SH-SY5Y (cell line): Measurements from ENCODE around the gene GALNS.

Experiments used
- GATA2 ChIP-seq: IDR thresholded peaks from 2 replicates; pipeline ENCODE4 v1.6.1; 2011; ENCODE audit warnings: mild to moderate bottlenecking, low read depth, low read length
- GATA3 ChIP-seq: IDR thresholded peaks from 2 replicates; pipeline ENCODE4 v1.6.1; 2011; ENCODE audit warnings: low read depth, mild to moderate bottlenecking, low read length, moderate library complexity

The GALNS gene

GRCh38 chr16:88807626-88808453 lies 48.9 kb downstream of the GALNS start:
- TF ChIP-seq GATA3 (no peak), GATA2 (no peak)

GRCh38 chr16:88807142-88807625 lies 49.6 kb downstream of the GALNS start:
- no peak for TF ChIP-seq GATA2
- TF ChIP-seq GATA3, result no peak

- TF ChIP-seq GATA3 (no peak), GATA2 (no peak)
These were observed 50.1 kb downstream of the GALNS start for GRCh38 chr16:88806491-88807111.

- TF ChIP-seq GATA2 (no peak), GATA3 (no peak)
These were observed 50.8 kb downstream of the GALNS start for GRCh38 chr16:88805887-88806393.

- TF ChIP-seq GATA3 (no peak), GATA2 (no peak)
These were observed 51.4 kb downstream of the GALNS start for GRCh38 chr16:88805340-88805715.

GRCh38 chr16:88804552-88805339 lies 52.0 kb downstream of the GALNS start:
- TF ChIP-seq GATA2 (no peak), GATA3 (no peak)

- no peak for TF ChIP-seq GATA2
- no peak for TF ChIP-seq GATA3
These were observed 52.6 kb downstream of the GALNS start for GRCh38 chr16:88804173-88804551.

GRCh38 chr16:88803264-88803987 lies 53.3 kb downstream of the GALNS start, which contains the start of gene CDT1:
TSS of gene CDT1 (plus strand) at chr16:88803789. CDS start at chr16:88803832, 43 bp downstream.
- no peak for TF ChIP-seq GATA2
- TF ChIP-seq GATA3, result no peak

GRCh38 chr16:88800277-88800592 lies 56.5 kb downstream of the GALNS start:
- TF ChIP-seq GATA3 (no peak), GATA2 (no peak)

GRCh38 chr16:88799569-88800276 lies 57.0 kb downstream of the GALNS start:
- no peak for TF ChIP-seq GATA3
- no peak for TF ChIP-seq GATA2

GRCh38 chr16:88798772-88799455 lies 57.8 kb downstream of the GALNS start:
- TF ChIP-seq GATA3 (no peak), GATA2 (no peak)

GRCh38 chr16:88798073-88798472 lies 58.7 kb downstream of the GALNS start:
- TF ChIP-seq GATA3 (no peak), GATA2 (no peak)
